Tibial nerve (tissue), 3 donors: ENCODE data around the gene DLX1.

Experiments used
- CTCF ChIP-seq, 5 experiments: fragments of 200-600 bp in 3 of 5; fragments of 450-650 bp in 2 of 5; sonication (generic) in 3 of 5; IDR thresholded peaks; one replicate each; pipeline ENCODE4 v1.5.1; 2016 to 2019; ENCODE audit warnings: antibody characterized with exemption in 5 of 5, mild to moderate bottlenecking in 3 of 5, moderate library complexity in 2 of 5
- POLR2A ChIP-seq, 2 donors: fragments of 450-650 bp; IDR thresholded peaks; one replicate each; pipeline ENCODE4 v1.6.1; 2017; ENCODE audit warnings: antibody characterized with exemption in 2 of 2, mild to moderate bottlenecking in 2 of 2, moderate library complexity in 2 of 2

- TF ChIP-seq CTCF (IDR thresholded peaks at IDR 0.05) (no peak), POLR2A (IDR thresholded peaks at IDR 0.05) (no peak)
Measured at GRCh38 chr2:172089005-172089504, 3.7 kb downstream of the DLX1 start.
